HCT116 (cell line): ENCODE results near the gene PSMC3IP. TPM values are rescaled to one million over a fixed set of nuclear protein-coding genes. Genes with fewer than 3 reads are reported as not detected.

Experiments used
- ATAC-seq: fragments of 200-7000 bp; cut with Tn5 transposase; 2 replicates; pipeline ENCODE4 v1.9.1; 2020; ENCODE audit warnings: mild to moderate bottlenecking, moderate library complexity
- BruUV-seq: library from RNA; stranded (reverse); fragments of 400-500 nt; replicated peaks from 2 replicates; lab custom pipeline; 2021; lab: Mats Ljungman, UMichigan
- CTCF ChIA-PET: fragments of 300-600 bp; sonication (Branson Sonifier 250); formaldehyde crosslinking; loops from one replicate; lab custom pipeline; 2021; ENCODE audit warnings: antibody characterized with exemption; lab: Charles Lee
- POLR2A ChIA-PET: fragments of 300-600, 350-600 bp; sonication (Branson Sonifier 250); formaldehyde crosslinking; loops from one replicate; lab custom pipeline; 2021; ENCODE audit warnings: antibody characterized with exemption; lab: Charles Lee
- RAD21 ChIA-PET, 2 experiments: fragments of 300-600 bp; sonication (Branson Sonifier 250); formaldehyde crosslinking; loops; one replicate each; lab custom pipeline; 2023; ENCODE audit warnings: low total read pairs in 2 of 2; ENCODE audit not compliant: uncharacterized antibody in 2 of 2, unreplicated experiment in 2 of 2, low non-redundant PET in 1 of 2; lab: Charles Lee
- DNase-seq: peaks from one replicate; pipeline ENCODE4 v3.0.0-alpha.2; 2010; ENCODE audit warnings: low read depth, low spot score
- H2AFZ ChIP-seq: fragments of 200-600 bp; shearing (Covaris generic), sonication (generic); 2 replicates; pipeline ENCODE4 v1.6.1; 2017; ENCODE audit warnings: low read depth, mixed run types, mixed read lengths, antibody characterized with exemption, low read length; ENCODE audit not compliant: poor library complexity, severe bottlenecking
- H3K27ac ChIP-seq: 2 replicates; pipeline ENCODE4 v1.5.1; 2012; ENCODE audit warnings: low read depth, low read length
- H3K27me3 ChIP-seq: fragments of 200-600 bp; sonication (generic); 2 replicates; pipeline ENCODE4 v1.6.1; 2016; ENCODE audit warnings: mixed run types, low read length, mixed read lengths; ENCODE audit not compliant: insufficient read depth
- H3K36me3 ChIP-seq, 2 experiments: fragments of 200-500 bp in 1 of 2; fragments of 200-600 bp in 1 of 2; sonication (Bioruptor generic) in 1 of 2; sonication (generic) in 1 of 2; 2 replicates each; pipeline versions ENCODE4 v1.5.1 to v1.6.1; 2014 to 2016; ENCODE audit warnings: low read length in 2 of 2, inconsistent platforms in 1 of 2, mixed read lengths in 1 of 2, mixed run types in 1 of 2; ENCODE audit not compliant: insufficient read depth in 2 of 2, control insufficient read depth in 1 of 2
- H3K4me1 ChIP-seq, 2 experiments: fragments of 200-600 bp in 1 of 2; sonication (generic) in 1 of 2; 2 replicates each; pipeline versions ENCODE4 v1.5.1 to v1.6.1; 2012 to 2017; ENCODE audit warnings: low read length in 2 of 2, inconsistent platforms in 1 of 2, mild to moderate bottlenecking in 1 of 2, mixed read lengths in 1 of 2, mixed run types in 1 of 2, moderate library complexity in 1 of 2; ENCODE audit not compliant: insufficient read depth in 2 of 2, control insufficient read depth in 1 of 2
- H3K4me2 ChIP-seq: fragments of 200-600 bp; sonication (generic); 2 replicates; pipeline ENCODE4 v1.6.1; 2017; ENCODE audit warnings: mixed run types, low read length, mixed read lengths
- H3K4me3 ChIP-seq, 2 experiments: fragments of 200-600 bp in 1 of 2; sonication (generic) in 1 of 2; replicated peaks in 1 of 2; 2 replicates each; pipeline ENCODE4 v1.5.1; 2011 to 2016; ENCODE audit warnings: low read length in 2 of 2, control low read depth in 1 of 2, low read depth in 1 of 2, mild to moderate bottlenecking in 1 of 2, mixed read lengths in 1 of 2, mixed run types in 1 of 2
- H3K79me2 ChIP-seq: fragments of 200-600 bp; sonication (generic); 2 replicates; pipeline ENCODE4 v1.6.1; 2017; ENCODE audit warnings: mild to moderate bottlenecking, mixed run types, low read length, moderate library complexity, mixed read lengths; ENCODE audit not compliant: insufficient read depth
- H3K9ac ChIP-seq: fragments of 200-600 bp; sonication (generic); 2 replicates; pipeline ENCODE4 v1.6.1; 2016; ENCODE audit warnings: low read length, mixed read lengths
- H3K9me2 ChIP-seq: fragments of 200-600 bp; sonication (generic), shearing (Covaris generic); 2 replicates; pipeline ENCODE4 v1.6.1; 2017; ENCODE audit warnings: mixed run types, mild to moderate bottlenecking, moderate library complexity; ENCODE audit not compliant: insufficient read depth
- H3K9me3 ChIP-seq, 2 experiments: fragments of 200-500 bp in 1 of 2; fragments of 200-600 bp in 1 of 2; sonication (Bioruptor generic) in 1 of 2; sonication (generic) in 1 of 2; 2 replicates each; pipeline ENCODE4 v1.6.1; 2014 to 2017; ENCODE audit warnings: low read length in 2 of 2, mixed read lengths in 2 of 2, inconsistent platforms in 1 of 2, low read depth in 1 of 2, mild to moderate bottlenecking in 1 of 2, mixed run types in 1 of 2, moderate library complexity in 1 of 2; ENCODE audit not compliant: control insufficient read depth in 1 of 2, insufficient read depth in 1 of 2
- H4K20me1 ChIP-seq: fragments of 200-600 bp; sonication (generic), shearing (Covaris generic); 2 replicates; pipeline ENCODE4 v1.6.1; 2017; ENCODE audit warnings: mixed run types, mild to moderate bottlenecking, moderate library complexity; ENCODE audit not compliant: insufficient read depth
- CEBPB ChIP-seq: IDR thresholded peaks from 2 replicates; pipeline ENCODE4 v1.6.1; 2012; ENCODE audit warnings: low read depth
- EGR1 ChIP-seq: IDR thresholded peaks from 2 replicates; pipeline ENCODE4 v1.6.1; 2012; ENCODE audit warnings: low read depth
- EZH2 ChIP-seq: fragments of 200-600 bp; sonication (generic); IDR thresholded peaks from 2 replicates; pipeline ENCODE4 v1.6.1; 2017; ENCODE audit warnings: antibody characterized with exemption, mixed run types
- EZH2phosphoT487 ChIP-seq: fragments of 200-600 bp; IDR thresholded peaks from 2 replicates; pipeline ENCODE4 v1.6.1; 2018; ENCODE audit warnings: antibody characterized with exemption, borderline replicate concordance
- FOSL1 ChIP-seq: IDR thresholded peaks from 2 replicates; pipeline ENCODE4 v1.6.1; 2012; ENCODE audit warnings: low read depth
- MAX ChIP-seq: IDR thresholded peaks from 2 replicates; pipeline ENCODE4 v1.6.1; 2012
- POLR2A ChIP-seq: IDR thresholded peaks from 2 replicates; pipeline ENCODE4 v1.7.0; 2011; ENCODE audit warnings: borderline replicate concordance; ENCODE audit not compliant: insufficient read depth, insufficient read length; ENCODE audit errors: extremely low read depth
- POLR2AphosphoS5 ChIP-seq: IDR thresholded peaks from 2 replicates; pipeline ENCODE4 v1.6.1; 2011; ENCODE audit warnings: mild to moderate bottlenecking, low read depth, low read length, moderate library complexity
- RAD21 ChIP-seq: IDR thresholded peaks from 2 replicates; pipeline ENCODE4 v1.6.1; 2012; ENCODE audit warnings: low read depth, mild to moderate bottlenecking
- SIN3A ChIP-seq: IDR thresholded peaks from 2 replicates; pipeline ENCODE4 v1.6.1; 2012; ENCODE audit warnings: low read depth
- SP1 ChIP-seq: IDR thresholded peaks from 2 replicates; pipeline ENCODE4 v1.6.1; 2012; ENCODE audit warnings: low read depth
- SRF ChIP-seq: IDR thresholded peaks from 2 replicates; pipeline ENCODE4 v1.6.1; 2012; ENCODE audit warnings: low read depth
- YY1 ChIP-seq: IDR thresholded peaks from 2 replicates; pipeline ENCODE4 v1.6.1; 2011; ENCODE audit warnings: low read length, low read depth, moderate library complexity, mild to moderate bottlenecking; ENCODE audit not compliant: insufficient replicate concordance; ENCODE audit errors: extremely low read depth
- ZNF274 ChIP-seq: fragments of 200-500 bp; sonication (Bioruptor generic); IDR thresholded peaks from 2 replicates; pipeline ENCODE4 v1.6.1; 2014; ENCODE audit warnings: mild to moderate bottlenecking, low read depth, low read length, inconsistent platforms
- intact Hi-C: fragments of 100-400 bp; cut with micrococcal nuclease; formaldehyde crosslinking; loops from 2 replicates; pipeline ENCODE4 v1.10.0; 2022
- total RNA-seq: library from RNA; stranded (reverse); gene quantifications from one replicate; pipeline ENCODE4 v1.2.1, GENCODE V29; 2021; ENCODE audit not compliant: unreplicated experiment
- TF ChIP-seq, protein P1 (sequence below), 3 experiments: fragments of 200-600 bp in 1 of 3; sonication (generic) in 1 of 3; IDR thresholded peaks in 2 of 3; conservative IDR thresholded peaks in 1 of 3; 2 replicates each; pipeline ENCODE4 v1.5.1; 2012 to 2017; ENCODE audit warnings: low read depth in 2 of 3, low read length in 2 of 3, antibody characterized with exemption in 1 of 3, borderline replicate concordance in 1 of 3, control low read depth in 1 of 3, mild to moderate bottlenecking in 1 of 3, mixed read lengths in 1 of 3, mixed run types in 1 of 3, moderate library complexity in 1 of 3; ENCODE audit not compliant: insufficient read depth in 1 of 3

The PSMC3IP gene
- total RNA-seq, 1 experiment from 2014 or later = 24.3 TPM

DNA sequence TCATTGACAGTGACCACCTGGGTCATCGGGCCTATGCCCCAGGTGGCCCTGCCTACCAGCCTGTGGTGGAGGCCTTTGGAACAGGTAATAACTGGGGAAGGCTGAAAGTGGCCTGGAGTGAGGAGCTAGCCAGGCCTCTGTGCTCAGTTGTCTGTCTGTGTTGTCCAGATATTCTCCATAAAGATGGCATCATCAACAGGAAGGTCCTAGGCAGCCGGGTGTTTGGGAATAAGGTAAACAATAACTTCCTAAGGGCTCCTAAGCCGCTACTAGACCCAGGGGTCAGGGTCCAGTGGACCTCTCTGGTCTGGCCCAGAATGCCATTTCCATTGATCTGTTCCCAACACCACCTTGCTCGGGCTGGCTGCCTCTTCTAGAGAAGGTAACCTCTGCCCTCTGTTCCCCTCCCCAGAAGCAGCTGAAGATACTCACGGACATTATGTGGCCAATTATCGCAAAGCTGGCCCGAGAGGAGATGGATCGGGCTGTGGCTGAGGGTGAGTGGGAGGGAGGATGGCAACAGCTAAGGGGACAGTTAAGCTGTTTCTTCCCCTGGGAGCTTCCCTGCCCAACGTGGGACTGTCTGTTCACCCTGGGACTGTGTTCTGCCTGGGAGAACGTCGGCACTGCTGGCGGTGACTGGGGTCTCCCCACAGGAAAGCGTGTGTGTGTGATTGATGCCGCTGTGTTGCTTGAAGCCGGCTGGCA lies 12.6 kb downstream of the PSMC3IP start (continued):
- TF ChIP-seq MAX = no peak
- no peak for TF ChIP-seq SIN3A
- no peak for TF ChIP-seq RAD21
- no peak for TF ChIP-seq POLR2A
- TF ChIP-seq EZH2 = no peak
- no peak for TF ChIP-seq POLR2AphosphoS5
- TF ChIP-seq ZNF274 = no peak
- no peak for TF ChIP-seq YY1
- no peak for TF ChIP-seq CEBPB
- TF ChIP-seq FOSL1 = no peak
- TF ChIP-seq EZH2phosphoT487 = no peak
- no peak for TF ChIP-seq EGR1

DNA sequence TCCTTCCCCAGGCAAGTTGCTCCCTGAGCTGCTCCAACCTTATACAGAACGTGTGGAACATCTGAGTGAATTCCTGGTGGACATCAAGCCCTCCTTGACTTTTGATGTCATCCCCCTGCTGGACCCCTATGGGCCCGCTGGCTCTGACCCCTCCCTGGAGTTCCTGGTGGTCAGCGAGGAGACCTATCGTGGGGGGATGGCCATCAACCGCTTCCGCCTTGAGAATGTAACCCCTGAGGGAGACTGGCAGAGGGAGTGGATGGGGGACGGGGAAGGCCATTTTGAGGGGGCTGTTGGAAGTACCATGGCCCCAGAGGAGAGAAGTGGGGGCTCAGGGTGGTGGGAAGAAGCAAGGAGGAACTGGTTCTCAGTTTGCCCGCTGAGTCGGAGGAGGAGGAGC lies 13.6 kb downstream of the PSMC3IP start:
- Histone ChIP-seq H2AFZ (no peak overlapping the region), H3K79me2 (peaks cover 47% of the 10 kb centered on the region), H4K20me1 (no peaks in the 10 kb centered on the region), H3K4me3 (peak overlapping the region; percentile 99 to 100), H3K9me3 (no peaks in the 10 kb centered on the region), H3K4me2 (peak overlapping the region; percentile 99), H3K27me3 (no peaks in the 10 kb centered on the region), H3K36me3 (peaks cover 15 to 33% of the 10 kb centered on the region in 2 experiments), H3K9me2 (no peaks in the 10 kb centered on the region), H3K9ac (peak overlapping the region; percentile 99), H3K4me1 (peaks cover 30 to 58% of the 10 kb centered on the region in 2 experiments), H3K27ac (peak overlapping the region; percentile 89)
- intact Hi-C loops = no loop called here
- BruUV-seq = no TSS peak
- ChIA-PET RAD21 (no interaction called here), CTCF (no interaction called here), POLR2A (no interaction called here)
- TF ChIP-seq SP1 (no peak), SRF (no peak)
- TF ChIP-seq, protein P1, sequence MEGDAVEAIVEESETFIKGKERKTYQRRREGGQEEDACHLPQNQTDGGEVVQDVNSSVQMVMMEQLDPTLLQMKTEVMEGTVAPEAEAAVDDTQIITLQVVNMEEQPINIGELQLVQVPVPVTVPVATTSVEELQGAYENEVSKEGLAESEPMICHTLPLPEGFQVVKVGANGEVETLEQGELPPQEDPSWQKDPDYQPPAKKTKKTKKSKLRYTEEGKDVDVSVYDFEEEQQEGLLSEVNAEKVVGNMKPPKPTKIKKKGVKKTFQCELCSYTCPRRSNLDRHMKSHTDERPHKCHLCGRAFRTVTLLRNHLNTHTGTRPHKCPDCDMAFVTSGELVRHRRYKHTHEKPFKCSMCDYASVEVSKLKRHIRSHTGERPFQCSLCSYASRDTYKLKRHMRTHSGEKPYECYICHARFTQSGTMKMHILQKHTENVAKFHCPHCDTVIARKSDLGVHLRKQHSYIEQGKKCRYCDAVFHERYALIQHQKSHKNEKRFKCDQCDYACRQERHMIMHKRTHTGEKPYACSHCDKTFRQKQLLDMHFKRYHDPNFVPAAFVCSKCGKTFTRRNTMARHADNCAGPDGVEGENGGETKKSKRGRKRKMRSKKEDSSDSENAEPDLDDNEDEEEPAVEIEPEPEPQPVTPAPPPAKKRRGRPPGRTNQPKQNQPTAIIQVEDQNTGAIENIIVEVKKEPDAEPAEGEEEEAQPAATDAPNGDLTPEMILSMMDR (IDR thresholded peaks at IDR 0.05 in 2 of 3, conservative IDR thresholded peaks at IDR 0.05 in 1 of 3; ENCODE audit: borderline replicate concordance in 1 of 3, insufficient read depth in 1 of 3, low read depth in 2 of 3, low read length in 2 of 3) = no peak
- DNase-seq (no peak), ATAC-seq (no peak)
